ENCODE results near the gene SORCS2.

Gene SORCS2

DNA sequence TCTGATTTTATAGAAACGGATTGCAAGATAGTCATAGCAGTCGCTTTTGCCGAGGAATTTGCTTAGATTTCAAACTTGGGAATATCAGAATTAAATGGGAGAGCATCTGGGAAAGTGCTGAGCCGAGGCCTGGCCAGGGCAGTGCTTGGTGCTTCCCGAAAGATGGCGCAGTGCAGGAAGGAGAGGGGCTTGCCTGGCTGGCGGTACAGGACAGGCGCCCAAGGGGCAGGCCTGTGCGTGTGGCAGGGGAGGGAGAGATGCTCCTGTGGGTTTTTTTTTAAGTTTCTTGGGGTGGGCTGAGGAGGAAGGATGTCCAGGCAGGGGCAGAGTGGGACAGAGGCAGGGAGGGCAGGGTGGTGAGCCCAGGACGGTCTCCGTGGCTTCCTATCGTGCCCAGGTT, 506.2 kb downstream of the SORCS2 start:
- H3K36me3 ChIP-seq (ENCODE audit: insufficient read depth, low read length), result no peaks in the 10 kb centered on the region
- no peaks in the 10 kb centered on the region for H3K9me3 ChIP-seq (ENCODE audit: insufficient read depth, low read depth, low read length)
- 88% methylated on average over 12 of the region's 12 CpGs for WGBS
- H3K4me3 ChIP-seq (ENCODE audit: low read length), result no peak overlapping the region
- no peaks in the 10 kb centered on the region for H3K27me3 ChIP-seq (ENCODE audit: insufficient read depth, low read length)
- H3K4me1 ChIP-seq (ENCODE audit: insufficient read depth, low read length), result no peaks in the 10 kb centered on the region
- no peak overlapping the region for H3K27ac ChIP-seq (ENCODE audit: low read depth, low read length)
- H3K9ac ChIP-seq (ENCODE audit: low read depth, low read length), result no peak overlapping the region

DNA sequence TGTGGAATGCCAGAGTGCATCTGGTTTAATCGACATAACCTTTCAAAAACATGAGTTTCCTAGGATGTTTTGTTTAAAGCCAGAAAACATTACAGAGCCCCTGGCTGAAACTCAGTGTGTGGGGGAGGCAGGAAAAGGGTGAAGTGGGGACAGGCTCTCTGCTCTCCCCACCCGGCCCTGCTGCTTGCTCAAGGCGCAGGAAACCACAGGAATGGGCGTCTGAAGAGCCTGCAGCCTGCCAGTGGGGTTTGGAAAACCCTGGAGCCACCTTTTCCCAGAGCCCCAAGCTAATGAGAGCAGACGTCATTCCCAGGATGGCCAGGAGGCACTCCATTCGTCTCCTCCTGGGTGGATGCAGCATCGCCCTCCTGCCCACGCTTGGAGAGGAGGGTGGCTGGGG, 506.7 kb downstream of the SORCS2 start:
- H3K36me3 ChIP-seq (ENCODE audit: insufficient read depth, low read length), result no peaks in the 10 kb centered on the region
- H3K27me3 ChIP-seq (ENCODE audit: insufficient read depth, low read length), result no peaks in the 10 kb centered on the region
- H3K4me3 ChIP-seq (ENCODE audit: low read length), result no peak overlapping the region
- no peaks in the 10 kb centered on the region for H3K9me3 ChIP-seq (ENCODE audit: insufficient read depth, low read depth, low read length)
- WGBS, result 83% methylated on average over 8 of the region's 8 CpGs
- H3K4me1 ChIP-seq (ENCODE audit: insufficient read depth, low read length), result no peaks in the 10 kb centered on the region
- no peak overlapping the region for H3K27ac ChIP-seq (ENCODE audit: low read depth, low read length)
- H3K9ac ChIP-seq (ENCODE audit: low read depth, low read length), result no peak overlapping the region

DNA sequence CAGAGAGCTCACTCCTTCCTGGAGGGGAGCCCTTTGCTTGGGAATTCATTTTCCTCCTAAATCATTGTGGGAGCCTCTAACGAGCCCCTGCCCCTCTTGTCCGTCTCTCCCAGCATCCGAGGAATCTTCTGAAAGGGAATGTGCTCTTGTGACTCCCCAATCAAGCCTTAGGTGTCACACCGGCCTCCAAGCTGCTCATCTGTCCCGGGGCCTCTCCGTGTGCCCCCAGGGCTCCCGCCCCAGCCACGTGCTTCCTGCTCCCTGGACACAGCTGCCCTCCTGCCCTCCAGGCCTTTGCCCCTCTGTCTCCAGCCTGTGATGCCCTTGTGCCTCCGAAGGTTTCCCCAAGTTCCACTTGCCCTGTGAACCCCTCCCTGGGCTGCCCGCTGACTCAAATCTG, 507.5 kb downstream of the SORCS2 start:
- WGBS, result 85% methylated on average over 10 of the region's 10 CpGs
- H3K4me3 ChIP-seq (ENCODE audit: low read length), result no peak overlapping the region
- no peak overlapping the region for H3K9ac ChIP-seq (ENCODE audit: low read depth, low read length)
- no peaks in the 10 kb centered on the region for H3K36me3 ChIP-seq (ENCODE audit: insufficient read depth, low read length)
- no peaks in the 10 kb centered on the region for H3K9me3 ChIP-seq (ENCODE audit: insufficient read depth, low read depth, low read length)
- no peaks in the 10 kb centered on the region for H3K4me1 ChIP-seq (ENCODE audit: insufficient read depth, low read length)
- H3K27ac ChIP-seq (ENCODE audit: low read depth, low read length), result no peak overlapping the region
- no peaks in the 10 kb centered on the region for H3K27me3 ChIP-seq (ENCODE audit: insufficient read depth, low read length)

DNA sequence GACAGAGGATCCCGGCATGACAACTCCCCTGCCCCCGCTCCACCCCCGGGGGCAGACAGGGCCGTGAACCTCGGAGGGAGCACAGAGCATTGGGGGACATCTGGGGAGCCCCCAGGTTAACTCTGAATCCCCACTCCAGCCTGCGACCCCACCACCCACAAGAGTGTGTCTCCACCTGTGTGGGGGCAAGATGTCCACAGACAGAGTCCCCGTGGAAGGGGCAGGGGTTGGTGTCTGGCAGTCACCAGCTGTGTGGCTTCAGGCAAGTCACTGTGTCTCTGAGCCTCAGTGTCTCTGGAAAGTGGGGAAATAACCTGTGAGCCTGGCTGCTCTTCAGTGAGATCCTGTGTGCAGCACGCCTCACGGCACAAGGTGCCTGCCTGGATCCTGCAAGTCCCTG, 508.3 kb downstream of the SORCS2 start:
- no peak overlapping the region for H3K9ac ChIP-seq (ENCODE audit: low read depth, low read length)
- H3K27me3 ChIP-seq (ENCODE audit: insufficient read depth, low read length), result no peaks in the 10 kb centered on the region
- WGBS, result 70% methylated on average over 9 of the region's 9 CpGs
- no peak overlapping the region for H3K27ac ChIP-seq (ENCODE audit: low read depth, low read length)
- no peaks in the 10 kb centered on the region for H3K9me3 ChIP-seq (ENCODE audit: insufficient read depth, low read depth, low read length)
- no peaks in the 10 kb centered on the region for H3K4me1 ChIP-seq (ENCODE audit: insufficient read depth, low read length)
- no peak overlapping the region for H3K4me3 ChIP-seq (ENCODE audit: low read length)
- H3K36me3 ChIP-seq (ENCODE audit: insufficient read depth, low read length), result no peaks in the 10 kb centered on the region

DNA sequence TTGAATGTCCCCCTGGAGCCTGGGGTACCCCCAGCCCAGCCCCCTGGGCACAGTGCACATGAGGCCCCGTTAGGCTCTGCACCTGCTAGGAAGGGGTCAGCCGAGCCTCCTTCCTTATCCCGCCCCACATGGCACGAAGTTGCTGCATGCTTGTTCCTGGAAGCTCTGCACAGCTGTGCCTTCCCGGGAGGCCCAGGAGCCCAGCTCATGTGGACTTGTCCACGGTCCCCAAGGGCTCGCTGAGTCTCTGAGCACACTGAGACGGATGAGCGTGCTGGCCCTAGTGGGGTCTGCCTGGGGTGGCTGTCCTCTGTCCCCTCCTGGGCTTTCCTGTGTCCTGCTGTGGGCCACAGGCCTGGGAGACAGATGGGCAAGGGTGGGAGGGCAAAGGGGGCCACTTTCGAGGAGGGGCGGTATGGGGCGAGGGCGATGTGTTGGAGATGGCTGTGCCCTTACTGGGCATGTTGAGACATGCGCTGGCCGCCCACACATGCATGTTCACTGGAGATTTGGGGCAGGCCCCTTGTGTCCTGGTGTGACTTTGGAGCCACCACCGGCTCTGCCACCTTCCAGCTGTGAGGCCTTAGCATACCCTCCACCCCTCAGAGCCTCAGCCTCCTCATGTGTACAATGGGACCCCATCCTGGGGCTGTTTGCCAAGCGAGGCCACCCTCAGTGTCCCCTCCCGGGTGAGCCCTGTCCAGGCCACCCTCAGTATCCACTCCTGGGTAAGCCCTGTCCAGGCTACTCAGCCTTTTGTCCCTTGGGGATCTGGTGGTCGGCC, 509.7 kb downstream of the SORCS2 start:
- H3K27ac ChIP-seq (ENCODE audit: low read depth, low read length), result no peak overlapping the region
- no peaks in the 10 kb centered on the region for H3K27me3 ChIP-seq (ENCODE audit: insufficient read depth, low read length)
- H3K4me3 ChIP-seq (ENCODE audit: low read length), result no peak overlapping the region
- WGBS, result 90% methylated on average over 19 of the region's 19 CpGs
- H3K9ac ChIP-seq (ENCODE audit: low read depth, low read length), result no peak overlapping the region
- H3K9me3 ChIP-seq (ENCODE audit: insufficient read depth, low read depth, low read length), result no peaks in the 10 kb centered on the region
- H3K36me3 ChIP-seq (ENCODE audit: insufficient read depth, low read length), result no peaks in the 10 kb centered on the region
- H3K4me1 ChIP-seq (ENCODE audit: insufficient read depth, low read length), result no peaks in the 10 kb centered on the region

DNA sequence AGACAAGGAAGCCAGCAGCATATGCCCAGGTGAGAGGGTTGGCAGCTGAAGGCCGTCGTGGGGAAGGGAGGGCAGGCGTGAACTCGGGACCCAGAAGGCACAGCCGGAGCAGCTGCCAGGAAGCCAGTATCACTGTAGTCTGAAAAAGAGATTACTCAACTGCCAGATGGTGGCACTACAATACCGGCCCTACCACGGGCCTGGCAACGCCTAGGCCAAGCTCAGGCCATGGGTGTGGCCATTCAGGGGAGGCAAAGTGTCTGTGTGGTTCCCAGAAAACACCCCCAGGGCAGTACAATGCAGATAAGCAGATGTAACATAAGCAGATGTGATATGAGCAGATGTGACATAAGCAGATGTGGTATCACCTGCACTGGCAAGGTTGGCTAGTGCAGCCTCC, 511.4 kb downstream of the SORCS2 start:
- Histone ChIP-seq H3K27me3 (ENCODE audit: insufficient read depth, low read length) (no peaks in the 10 kb centered on the region), H3K4me3 (ENCODE audit: low read length) (no peak overlapping the region), H3K9me3 (ENCODE audit: insufficient read depth, low read depth, low read length) (no peaks in the 10 kb centered on the region), H3K4me1 (ENCODE audit: insufficient read depth, low read length) (no peaks in the 10 kb centered on the region), H3K9ac (ENCODE audit: low read depth, low read length) (no peak overlapping the region), H3K36me3 (ENCODE audit: insufficient read depth, low read length) (no peaks in the 10 kb centered on the region), H3K27ac (ENCODE audit: low read depth, low read length) (no peak overlapping the region)
- WGBS, result 93% methylated on average over 8 of the region's 8 CpGs

DNA sequence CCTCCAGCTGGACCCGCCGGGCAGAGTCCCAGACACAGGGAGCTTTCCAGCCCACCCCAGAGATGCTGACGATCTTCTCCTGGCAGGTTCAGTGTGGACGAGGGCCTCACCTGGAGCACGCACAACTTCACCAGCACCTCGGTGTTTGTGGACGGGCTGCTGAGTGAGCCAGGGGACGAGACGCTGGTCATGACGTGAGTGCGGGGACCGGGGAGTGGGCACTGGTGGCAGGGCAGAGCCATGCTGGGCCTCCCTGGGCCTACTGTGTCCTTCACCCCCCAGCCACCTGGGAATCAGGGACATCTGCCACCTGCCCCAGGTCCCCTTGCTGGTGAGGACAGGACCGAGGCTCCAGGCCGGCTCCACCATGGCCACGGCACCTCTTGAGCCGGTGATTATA, 511.8 kb downstream of the SORCS2 start:
- H3K9ac ChIP-seq (ENCODE audit: low read depth, low read length), result no peak overlapping the region
- 95% methylated on average over 16 of the region's 16 CpGs for WGBS
- no peaks in the 10 kb centered on the region for H3K4me1 ChIP-seq (ENCODE audit: insufficient read depth, low read length)
- H3K4me3 ChIP-seq (ENCODE audit: low read length), result no peak overlapping the region
- no peaks in the 10 kb centered on the region for H3K27me3 ChIP-seq (ENCODE audit: insufficient read depth, low read length)
- H3K27ac ChIP-seq (ENCODE audit: low read depth, low read length), result no peak overlapping the region
- no peaks in the 10 kb centered on the region for H3K9me3 ChIP-seq (ENCODE audit: insufficient read depth, low read depth, low read length)
- H3K36me3 ChIP-seq (ENCODE audit: insufficient read depth, low read length), result no peaks in the 10 kb centered on the region

DNA sequence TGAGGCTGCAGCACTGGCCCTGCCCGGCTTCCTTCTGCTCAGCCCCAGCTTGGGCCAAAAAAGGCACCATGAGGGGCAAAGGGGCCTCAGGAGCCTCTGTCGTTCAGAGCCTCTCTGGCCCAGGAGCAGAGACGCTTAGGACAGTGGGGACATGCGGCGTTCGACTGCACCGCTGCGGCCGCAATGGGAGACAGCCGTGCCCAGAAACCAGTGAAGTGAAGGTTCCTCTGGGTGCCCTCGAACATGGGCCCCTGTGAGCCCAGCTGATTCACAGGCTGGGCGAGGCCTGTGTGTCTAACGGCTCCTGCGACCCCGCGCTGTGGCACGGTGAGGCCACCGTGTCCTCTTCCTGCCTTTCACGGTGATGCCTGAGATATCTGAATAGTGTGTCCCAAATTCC, 512.3 kb downstream of the SORCS2 start:
- no peak overlapping the region for H3K27ac ChIP-seq (ENCODE audit: low read depth, low read length)
- no peaks in the 10 kb centered on the region for H3K9me3 ChIP-seq (ENCODE audit: insufficient read depth, low read depth, low read length)
- no peaks in the 10 kb centered on the region for H3K4me1 ChIP-seq (ENCODE audit: insufficient read depth, low read length)
- no peaks in the 10 kb centered on the region for H3K27me3 ChIP-seq (ENCODE audit: insufficient read depth, low read length)
- H3K9ac ChIP-seq (ENCODE audit: low read depth, low read length), result no peak overlapping the region
- WGBS, result 89% methylated on average over 19 of the region's 19 CpGs
- no peaks in the 10 kb centered on the region for H3K36me3 ChIP-seq (ENCODE audit: insufficient read depth, low read length)
- H3K4me3 ChIP-seq (ENCODE audit: low read length), result no peak overlapping the region

DNA sequence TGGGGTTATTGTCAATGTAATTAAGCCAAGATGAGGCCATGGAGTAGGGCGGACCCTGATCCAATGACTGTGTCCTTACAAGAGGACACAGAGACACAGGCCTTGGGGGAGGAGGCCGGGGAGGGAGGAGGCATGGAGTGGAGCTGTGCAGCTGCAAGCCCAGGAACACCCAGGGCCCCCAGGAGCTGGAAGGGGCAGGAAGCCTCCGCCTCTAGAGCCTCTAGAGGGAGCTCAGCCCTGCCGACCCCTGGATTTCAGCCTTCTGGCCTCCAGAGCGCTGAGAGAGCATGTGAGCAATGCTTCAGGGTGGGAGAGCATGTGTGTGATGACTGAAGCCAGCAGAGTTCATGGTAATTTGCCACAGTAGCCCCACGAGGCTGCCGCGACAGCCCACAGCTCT, 512.7 kb downstream of the SORCS2 start:
- Histone ChIP-seq H3K27ac (ENCODE audit: low read depth, low read length) (no peak overlapping the region), H3K9ac (ENCODE audit: low read depth, low read length) (no peak overlapping the region), H3K36me3 (ENCODE audit: insufficient read depth, low read length) (no peaks in the 10 kb centered on the region), H3K9me3 (ENCODE audit: insufficient read depth, low read depth, low read length) (no peaks in the 10 kb centered on the region), H3K4me3 (ENCODE audit: low read length) (no peak overlapping the region), H3K27me3 (ENCODE audit: insufficient read depth, low read length) (no peaks in the 10 kb centered on the region), H3K4me1 (ENCODE audit: insufficient read depth, low read length) (no peaks in the 10 kb centered on the region)
- WGBS, result 83% methylated on average over 8 of the region's 8 CpGs

DNA sequence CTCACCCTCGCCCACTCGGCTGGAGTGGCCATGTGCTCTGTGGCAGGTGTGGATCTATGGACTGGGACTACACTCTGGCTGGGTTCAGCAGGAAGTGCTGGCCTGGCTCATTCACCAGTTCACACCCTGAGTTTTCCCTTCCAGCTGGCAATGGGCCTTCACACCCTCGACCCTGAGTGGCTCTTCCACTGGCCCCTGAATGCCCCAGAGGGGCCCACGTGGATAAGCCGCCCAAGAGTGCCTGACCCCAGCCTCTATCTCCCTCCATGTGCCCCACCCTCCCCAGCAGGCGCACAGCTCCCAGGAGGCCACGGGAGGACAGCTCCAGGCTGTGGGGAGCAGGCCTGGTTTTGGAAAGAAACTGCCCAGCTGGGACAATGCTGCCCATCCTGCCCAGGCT, 513.3 kb downstream of the SORCS2 start:
- WGBS, result 73% methylated on average over 7 of the region's 7 CpGs
- Histone ChIP-seq H3K4me1 (ENCODE audit: insufficient read depth, low read length) (no peaks in the 10 kb centered on the region), H3K9ac (ENCODE audit: low read depth, low read length) (no peak overlapping the region), H3K9me3 (ENCODE audit: insufficient read depth, low read depth, low read length) (no peaks in the 10 kb centered on the region), H3K27me3 (ENCODE audit: insufficient read depth, low read length) (no peaks in the 10 kb centered on the region), H3K27ac (ENCODE audit: low read depth, low read length) (no peak overlapping the region), H3K4me3 (ENCODE audit: low read length) (no peak overlapping the region), H3K36me3 (ENCODE audit: insufficient read depth, low read length) (no peaks in the 10 kb centered on the region)

DNA sequence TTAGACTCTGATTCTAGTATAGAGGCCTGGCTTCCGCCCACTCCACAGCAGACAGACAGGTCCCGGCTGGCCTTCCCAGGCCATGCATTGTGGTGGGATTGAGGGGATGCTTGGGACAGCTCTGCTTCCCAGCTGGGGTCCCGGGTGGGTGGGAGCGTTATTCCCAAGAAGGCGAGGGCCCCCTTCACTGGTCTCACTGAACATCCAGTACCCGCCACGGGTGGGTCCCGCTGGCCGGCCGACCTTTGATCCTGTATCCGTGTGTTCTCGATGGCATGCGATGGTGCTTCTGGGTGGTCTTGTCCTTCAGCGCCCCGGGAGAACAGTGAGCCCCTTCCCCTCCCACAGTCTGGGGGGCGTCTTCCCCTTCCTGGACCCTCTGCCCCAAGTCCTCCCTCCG, 515.9 kb downstream of the SORCS2 start:
- Histone ChIP-seq H3K4me3 (ENCODE audit: low read length) (no peak overlapping the region), H3K36me3 (ENCODE audit: insufficient read depth, low read length) (no peaks in the 10 kb centered on the region), H3K9me3 (ENCODE audit: insufficient read depth, low read depth, low read length) (no peaks in the 10 kb centered on the region), H3K9ac (ENCODE audit: low read depth, low read length) (no peak overlapping the region), H3K4me1 (ENCODE audit: insufficient read depth, low read length) (no peaks in the 10 kb centered on the region), H3K27ac (ENCODE audit: low read depth, low read length) (no peak overlapping the region), H3K27me3 (ENCODE audit: insufficient read depth, low read length) (no peaks in the 10 kb centered on the region)
- WGBS, result 88% methylated on average over 17 of the region's 17 CpGs

DNA sequence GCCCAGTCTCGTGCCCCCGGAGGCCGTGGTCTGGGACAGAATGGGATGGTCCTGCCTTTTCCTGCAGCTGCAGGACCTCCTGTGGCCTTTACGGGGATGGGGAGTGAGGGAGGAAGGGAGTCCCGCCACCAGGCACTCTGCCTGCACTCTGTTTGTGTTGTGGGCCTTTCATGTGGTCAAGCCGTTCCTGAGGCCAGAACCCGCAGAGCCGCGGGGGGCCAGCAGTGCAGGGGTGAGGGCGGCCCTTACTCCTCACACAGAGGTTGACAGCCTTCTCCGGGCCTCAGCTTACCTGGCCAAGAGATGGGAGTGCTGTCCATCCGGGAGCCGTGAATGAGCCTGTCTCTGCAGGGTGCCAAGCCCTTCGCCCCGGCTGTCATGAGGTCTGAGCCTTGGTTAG, 516.6 kb downstream of the SORCS2 start:
- no peaks in the 10 kb centered on the region for H3K36me3 ChIP-seq (ENCODE audit: insufficient read depth, low read length)
- WGBS, result 73% methylated on average over 15 of the region's 15 CpGs
- H3K27ac ChIP-seq (ENCODE audit: low read depth, low read length), result no peak overlapping the region
- H3K27me3 ChIP-seq (ENCODE audit: insufficient read depth, low read length), result no peaks in the 10 kb centered on the region
- H3K4me1 ChIP-seq (ENCODE audit: insufficient read depth, low read length), result no peaks in the 10 kb centered on the region
- H3K4me3 ChIP-seq (ENCODE audit: low read length), result no peak overlapping the region
- no peak overlapping the region for H3K9ac ChIP-seq (ENCODE audit: low read depth, low read length)
- no peaks in the 10 kb centered on the region for H3K9me3 ChIP-seq (ENCODE audit: insufficient read depth, low read depth, low read length)

Data from HUES64 (cell line).